ENCODE results near the gene SORBS1.

DNA sequence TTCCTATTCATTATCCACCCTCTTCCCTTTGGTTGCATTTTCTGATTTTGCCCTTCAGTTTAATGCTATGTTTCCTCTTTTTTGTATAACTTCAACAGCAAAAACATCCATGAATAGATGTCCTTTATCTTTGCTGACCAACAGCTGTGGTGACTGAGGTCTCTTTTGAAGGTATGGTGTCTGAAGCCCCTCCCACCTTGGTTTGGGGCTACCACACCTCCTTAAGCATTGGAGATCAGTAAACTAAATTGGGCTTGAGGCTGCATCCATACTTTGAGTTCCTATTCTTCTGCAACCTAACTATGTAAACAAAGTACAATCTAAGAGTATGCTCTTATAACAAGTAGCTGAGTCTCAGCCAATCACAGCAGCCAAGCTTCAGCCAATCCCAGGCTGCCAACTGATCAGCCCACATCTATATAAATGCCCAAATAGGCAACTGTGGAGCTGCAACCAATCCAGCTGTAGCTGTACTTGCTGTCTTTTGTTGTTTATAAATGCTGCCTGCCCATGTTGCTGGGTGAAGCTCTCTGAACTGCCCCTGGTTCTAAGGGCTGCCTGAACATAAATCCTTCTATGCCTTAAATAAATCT lies 201.0 kb downstream of the SORBS1 start:
- TF ChIP-seq, protein P1, sequence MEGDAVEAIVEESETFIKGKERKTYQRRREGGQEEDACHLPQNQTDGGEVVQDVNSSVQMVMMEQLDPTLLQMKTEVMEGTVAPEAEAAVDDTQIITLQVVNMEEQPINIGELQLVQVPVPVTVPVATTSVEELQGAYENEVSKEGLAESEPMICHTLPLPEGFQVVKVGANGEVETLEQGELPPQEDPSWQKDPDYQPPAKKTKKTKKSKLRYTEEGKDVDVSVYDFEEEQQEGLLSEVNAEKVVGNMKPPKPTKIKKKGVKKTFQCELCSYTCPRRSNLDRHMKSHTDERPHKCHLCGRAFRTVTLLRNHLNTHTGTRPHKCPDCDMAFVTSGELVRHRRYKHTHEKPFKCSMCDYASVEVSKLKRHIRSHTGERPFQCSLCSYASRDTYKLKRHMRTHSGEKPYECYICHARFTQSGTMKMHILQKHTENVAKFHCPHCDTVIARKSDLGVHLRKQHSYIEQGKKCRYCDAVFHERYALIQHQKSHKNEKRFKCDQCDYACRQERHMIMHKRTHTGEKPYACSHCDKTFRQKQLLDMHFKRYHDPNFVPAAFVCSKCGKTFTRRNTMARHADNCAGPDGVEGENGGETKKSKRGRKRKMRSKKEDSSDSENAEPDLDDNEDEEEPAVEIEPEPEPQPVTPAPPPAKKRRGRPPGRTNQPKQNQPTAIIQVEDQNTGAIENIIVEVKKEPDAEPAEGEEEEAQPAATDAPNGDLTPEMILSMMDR (conservative IDR thresholded peaks at IDR 0.05) = no peak
- no peak for TF ChIP-seq ZFX (IDR thresholded peaks at IDR 0.05)

Data from C4-2B (cell line).